PFSK-1 (cell line): ENCODE results near the gene C11orf16.

Experiments
- FOXP2 ChIP-seq: optimal IDR thresholded peaks from 2 replicates; pipeline ENCODE3; 2011; ENCODE audit warnings: borderline replicate concordance, control low read depth, inconsistent platforms; ENCODE audit not compliant: insufficient read depth; ENCODE audit errors: extremely low read length, extremely low read depth
- POLR2AphosphoS5 ChIP-seq: IDR thresholded peaks from 2 replicates; pipeline ENCODE4 v1.6.1; 2012; ENCODE audit warnings: low read depth, mild to moderate bottlenecking, control low read depth, low read length, moderate library complexity
- SIN3A ChIP-seq: IDR thresholded peaks from 2 replicates; pipeline ENCODE4 v1.6.1; 2012; ENCODE audit warnings: mild to moderate bottlenecking, low read length, moderate library complexity, borderline replicate concordance; ENCODE audit not compliant: insufficient read depth
- TAF1 ChIP-seq: IDR thresholded peaks from 2 replicates; pipeline ENCODE4 v1.6.1; 2012; ENCODE audit warnings: low read length, control low read depth, borderline replicate concordance; ENCODE audit not compliant: insufficient read depth
- TF ChIP-seq, protein P1 (sequence below), 2 experiments: IDR thresholded peaks; 2 replicates each; pipeline versions ENCODE4 v1.6.1 to v1.8.0; 2011 to 2012; ENCODE audit warnings: low read depth in 2 of 2, low read length in 2 of 2, control low read depth in 1 of 2, inconsistent platforms in 1 of 2, mild to moderate bottlenecking in 1 of 2, moderate library complexity in 1 of 2; ENCODE audit not compliant: insufficient read depth in 1 of 2

The C11orf16 gene

DNA sequence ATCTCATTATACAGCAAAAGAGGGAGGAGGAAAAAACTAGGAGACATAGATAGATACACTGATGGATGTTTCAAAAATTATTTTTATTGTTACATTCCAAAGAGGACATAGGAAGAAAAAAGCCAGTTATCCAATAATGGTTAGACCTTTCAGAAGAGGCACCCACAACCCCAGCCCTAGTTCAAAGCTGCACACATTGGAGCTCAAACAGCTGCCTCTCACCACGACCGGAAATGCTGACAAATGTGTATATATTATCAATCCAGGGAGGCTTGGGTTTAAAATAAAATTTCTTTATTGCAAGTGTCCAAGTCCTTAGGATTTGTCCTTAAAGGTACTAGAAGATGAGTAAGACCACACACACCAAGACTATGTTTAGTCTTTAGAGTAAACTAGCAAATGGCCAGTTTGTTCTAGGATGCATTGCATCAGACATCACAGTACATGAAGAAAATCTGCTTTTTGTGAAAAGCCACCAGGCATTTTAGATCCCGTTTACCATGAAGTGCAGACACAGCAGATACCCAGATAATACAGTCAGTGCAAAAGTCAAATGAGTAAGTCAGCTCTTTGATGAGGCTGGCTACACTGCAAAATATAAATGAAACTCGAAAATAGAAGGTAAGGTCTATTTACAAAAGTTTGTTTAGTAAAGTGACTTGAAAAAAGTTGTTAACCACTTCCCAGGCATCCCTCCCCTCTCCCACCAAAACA is 14.6 kb upstream of the C11orf16 start:
- TF ChIP-seq POLR2AphosphoS5 (no peak), TAF1 (no peak)

- TF ChIP-seq POLR2AphosphoS5 (no peak), FOXP2 (no peak), TAF1 (no peak), SIN3A (no peak)
- TF ChIP-seq, protein P1, sequence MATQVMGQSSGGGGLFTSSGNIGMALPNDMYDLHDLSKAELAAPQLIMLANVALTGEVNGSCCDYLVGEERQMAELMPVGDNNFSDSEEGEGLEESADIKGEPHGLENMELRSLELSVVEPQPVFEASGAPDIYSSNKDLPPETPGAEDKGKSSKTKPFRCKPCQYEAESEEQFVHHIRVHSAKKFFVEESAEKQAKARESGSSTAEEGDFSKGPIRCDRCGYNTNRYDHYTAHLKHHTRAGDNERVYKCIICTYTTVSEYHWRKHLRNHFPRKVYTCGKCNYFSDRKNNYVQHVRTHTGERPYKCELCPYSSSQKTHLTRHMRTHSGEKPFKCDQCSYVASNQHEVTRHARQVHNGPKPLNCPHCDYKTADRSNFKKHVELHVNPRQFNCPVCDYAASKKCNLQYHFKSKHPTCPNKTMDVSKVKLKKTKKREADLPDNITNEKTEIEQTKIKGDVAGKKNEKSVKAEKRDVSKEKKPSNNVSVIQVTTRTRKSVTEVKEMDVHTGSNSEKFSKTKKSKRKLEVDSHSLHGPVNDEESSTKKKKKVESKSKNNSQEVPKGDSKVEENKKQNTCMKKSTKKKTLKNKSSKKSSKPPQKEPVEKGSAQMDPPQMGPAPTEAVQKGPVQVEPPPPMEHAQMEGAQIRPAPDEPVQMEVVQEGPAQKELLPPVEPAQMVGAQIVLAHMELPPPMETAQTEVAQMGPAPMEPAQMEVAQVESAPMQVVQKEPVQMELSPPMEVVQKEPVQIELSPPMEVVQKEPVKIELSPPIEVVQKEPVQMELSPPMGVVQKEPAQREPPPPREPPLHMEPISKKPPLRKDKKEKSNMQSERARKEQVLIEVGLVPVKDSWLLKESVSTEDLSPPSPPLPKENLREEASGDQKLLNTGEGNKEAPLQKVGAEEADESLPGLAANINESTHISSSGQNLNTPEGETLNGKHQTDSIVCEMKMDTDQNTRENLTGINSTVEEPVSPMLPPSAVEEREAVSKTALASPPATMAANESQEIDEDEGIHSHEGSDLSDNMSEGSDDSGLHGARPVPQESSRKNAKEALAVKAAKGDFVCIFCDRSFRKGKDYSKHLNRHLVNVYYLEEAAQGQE (IDR thresholded peaks at IDR 0.05; ENCODE audit: insufficient read depth in 1 of 2, low read depth in 2 of 2, low read length in 2 of 2) = no peak
Observed at GRCh38 chr11:8942518-8943066, 9.8 kb upstream of the C11orf16 start, which contains the start of gene ASCL3. TSS of gene ASCL3 (minus strand) at chr11:8943016. CDS start at chr11:8938161, 4,855 bp downstream.

GRCh38 chr11:8941341-8942103 is 8.8 kb upstream of the C11orf16 start:
- no peak for TF ChIP-seq POLR2AphosphoS5
- no peak for TF ChIP-seq SIN3A
- TF ChIP-seq TAF1 = no peak
- no peak for TF ChIP-seq FOXP2
- TF ChIP-seq, protein P1 (IDR thresholded peaks at IDR 0.05; ENCODE audit: insufficient read depth in 1 of 2, low read depth in 2 of 2, low read length in 2 of 2) = no peak

GRCh38 chr11:8937659-8938058 is 4.9 kb upstream of the C11orf16 start:
- TF ChIP-seq TAF1 (no peak), FOXP2 (no peak), SIN3A (no peak), POLR2AphosphoS5 (no peak)
- TF ChIP-seq, protein P1 (IDR thresholded peaks at IDR 0.05; ENCODE audit: insufficient read depth in 1 of 2, low read depth in 2 of 2, low read length in 2 of 2) = no peak

DNA sequence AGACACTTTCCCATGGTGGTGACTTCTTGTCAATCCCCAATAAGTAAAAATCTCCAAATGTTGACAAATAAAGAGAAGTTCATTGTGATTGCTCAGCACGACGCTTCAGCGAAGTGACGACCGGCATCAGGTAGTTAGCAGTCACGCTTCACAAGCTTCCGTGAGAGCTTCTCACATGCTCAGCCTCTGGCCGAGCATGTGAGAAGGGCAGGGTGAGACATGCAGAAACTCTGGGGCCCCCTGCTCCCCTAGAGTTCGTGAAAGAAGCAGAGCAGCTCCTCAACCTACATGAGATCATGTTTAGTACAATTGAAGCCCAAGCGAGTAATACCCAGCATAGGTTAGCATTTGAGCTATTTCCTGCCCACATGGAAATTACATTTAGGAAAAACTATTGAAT is 4.4 kb upstream of the C11orf16 start:
- no peak for TF ChIP-seq POLR2AphosphoS5
- TF ChIP-seq SIN3A = no peak
- TF ChIP-seq, protein P1 (IDR thresholded peaks at IDR 0.05; ENCODE audit: insufficient read depth in 1 of 2, low read depth in 2 of 2, low read length in 2 of 2) = no peak
- no peak for TF ChIP-seq TAF1
- TF ChIP-seq FOXP2 = no peak
